Kidney (tissue), 14 donors: ENCODE data around the gene SLC16A6. TPM values are rescaled to one million over a fixed set of nuclear protein-coding genes. Genes with fewer than 3 reads are reported as not detected.
"Not testable (repeated sequence)": the region's sequence is repeated elsewhere in the genome, so short reads cannot be mapped to it uniquely, and the experiment has no call there.

Experiments
- DNase-seq, 5 donors: peaks; one replicate each; pipeline ENCODE4 v3.0.0-alpha.2; 2013 to 2020
- FAIRE-seq: peaks from 2 replicates; lab custom pipeline; 2012; peaks lifted over from hg19 to GRCh38; lab: Jason Lieb, UNC
- H3K27ac ChIP-seq, 2 donors: one replicate each; pipeline ENCODE4 v1.7.0; 2013; ENCODE audit warnings: low read depth in 2 of 2, low read length in 2 of 2, inconsistent platforms in 1 of 2
- H3K27me3 ChIP-seq: one replicate; pipeline ENCODE4 v1.7.1; 2013; ENCODE audit warnings: low read length, inconsistent platforms; ENCODE audit not compliant: control insufficient read depth, insufficient read depth
- H3K36me3 ChIP-seq, 3 donors: one replicate each; pipeline versions ENCODE4 v1.7.0 to v1.7.1; 2013; ENCODE audit warnings: low read length in 3 of 3, control low read depth in 1 of 3, inconsistent platforms in 1 of 3; ENCODE audit not compliant: insufficient read depth in 3 of 3, control insufficient read depth in 2 of 3
- H3K4me1 ChIP-seq, 3 donors: one replicate each; pipeline versions ENCODE4 v1.7.0 to v1.7.1; 2013; ENCODE audit warnings: low read length in 3 of 3, inconsistent platforms in 1 of 3, low read depth in 1 of 3; ENCODE audit not compliant: control insufficient read depth in 2 of 3, insufficient read depth in 2 of 3
- H3K4me3 ChIP-seq, 3 donors: one replicate each; pipeline versions ENCODE4 v1.7.0 to v1.8.1; 2013; ENCODE audit warnings: low read length in 3 of 3, control low read depth in 1 of 3, inconsistent platforms in 1 of 3
- H3K9ac ChIP-seq, 3 donors: one replicate each; pipeline versions ENCODE4 v1.7.0 to v1.7.1; 2013; ENCODE audit warnings: low read length in 3 of 3, control low read depth in 1 of 3, inconsistent platforms in 1 of 3
- H3K9me3 ChIP-seq, 3 donors: one replicate each; pipeline versions ENCODE4 v1.7.0 to v1.7.1; 2013; ENCODE audit warnings: low read length in 3 of 3, control low read depth in 1 of 3, inconsistent platforms in 1 of 3; ENCODE audit not compliant: control insufficient read depth in 2 of 3, insufficient read depth in 1 of 3
- CTCF ChIP-seq: IDR thresholded peaks from 3 replicates; pipeline ENCODE4 v1.5.1; 2012; ENCODE audit warnings: mild to moderate bottlenecking, moderate library complexity, borderline replicate concordance; ENCODE audit not compliant: insufficient read depth; ENCODE audit errors: extremely low read depth
- intact Hi-C: fragments of 100-400 bp; cut with DNase I; formaldehyde crosslinking; loops from one replicate; pipeline ENCODE4 v1.11.1; 2022
- polyA plus RNA-seq: library from polyadenylated mRNA; stranded (reverse); fragments of 350-450 nt; fragmentation: Illumina TruSeq; extraction: RNeasy Lipid Tissue Mini Kit (QIAGEN cat#74804); gene quantifications from one replicate; pipeline ENCODE4 v1.2.3, GENCODE V29; 2014; ENCODE audit warnings: low read depth, low replicate concordance; ENCODE audit not compliant: insufficient read depth
- total RNA-seq: library from RNA; stranded (reverse); fragmentation: NEBNext Ultra II Directional; extraction: Animal tissue kit (Norgen Biotek cat#: 25700); gene quantifications from one replicate; pipeline ENCODE4 v1.2.1, GENCODE V29; 2021
- donor health status: control.
- donor health status: control.
- donor health status: control.
- donor health status: control.
- donor health status: control.
- donor health status: DM: yes; HTN: yes; CAD: no.
- donor health status: Normal renal cell carcinoma (clear cell type).

Gene SLC16A6
- total and polyA plus RNA-seq, 2 donors from 2014 or later = 0.82 to 3.6 TPM

GRCh38 chr17:68288804-68289203 lies 2.1 kb downstream of the SLC16A6 start:
- Histone ChIP-seq H3K27ac (no peak overlapping the region), H3K36me3 (no peaks in the 10 kb centered on the region), H3K27me3 (peaks cover 10% of the 10 kb centered on the region), H3K9me3 (no peaks in the 10 kb centered on the region), H3K4me3 (no peak overlapping the region), H3K9ac (no peak overlapping the region), H3K4me1 (peaks cover 0 to 6% (median 0%) of the 10 kb centered on the region in 3 donors)
- FAIRE-seq = no peak
- no peak for TF ChIP-seq CTCF
- intact Hi-C loops = no loop called here
- peak in 1 of 5 donors; percentile 6 for DNase-seq

DNA sequence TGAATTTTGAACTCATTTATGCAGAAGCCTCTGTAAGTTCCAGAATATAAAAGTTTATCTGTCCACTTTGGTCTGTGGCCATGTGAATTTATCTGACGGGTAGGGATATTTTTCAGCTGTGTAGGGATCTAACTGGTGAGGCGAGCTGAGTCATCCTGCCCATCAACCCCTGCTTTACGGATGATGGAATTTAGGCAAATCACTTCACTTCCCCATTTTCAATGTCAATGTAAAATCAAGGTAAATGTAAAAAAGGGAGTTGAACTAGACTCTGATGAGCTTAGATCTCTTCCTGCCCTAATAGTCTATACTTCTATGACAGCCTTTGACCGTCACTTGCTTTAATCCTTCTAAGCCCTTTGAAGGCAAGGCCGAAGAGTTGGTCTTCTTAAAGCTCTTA lies 2.6 kb downstream of the SLC16A6 start:
- intact Hi-C loops = no loop called here
- Histone ChIP-seq H3K9ac (no peak overlapping the region), H3K9me3 (no peaks in the 10 kb centered on the region), H3K4me3 (no peak overlapping the region), H3K27ac (no peak overlapping the region), H3K36me3 (no peaks in the 10 kb centered on the region), H3K4me1 (peaks cover 0 to 6% (median 0%) of the 10 kb centered on the region in 3 donors), H3K27me3 (peaks cover 10% of the 10 kb centered on the region)
- no peak for TF ChIP-seq CTCF
- FAIRE-seq = no peak
- DNase-seq = no peak

DNA sequence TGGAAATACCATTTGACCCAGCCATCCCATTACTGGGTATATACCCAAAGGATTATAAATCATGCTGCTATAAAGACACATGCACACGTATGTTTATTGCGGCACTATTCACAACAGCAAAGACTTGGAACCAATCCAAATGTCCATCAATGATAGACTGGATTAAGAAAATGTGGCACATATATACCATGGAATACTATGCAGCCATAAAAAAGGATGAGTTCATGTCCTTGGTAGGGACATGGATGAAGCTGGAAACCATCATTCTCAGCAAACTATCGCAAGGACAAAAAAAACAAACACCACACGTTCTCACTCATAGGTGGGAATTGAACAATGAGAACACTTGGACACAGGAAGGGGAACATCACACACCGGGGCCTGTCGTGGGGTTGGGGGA lies 9.0 kb downstream of the SLC16A6 start:
- H3K27ac ChIP-seq, H3K9me3 ChIP-seq, FAIRE-seq, H3K9ac ChIP-seq, DNase-seq, H3K36me3 ChIP-seq, H3K27me3 ChIP-seq, H3K4me1 ChIP-seq, intact Hi-C loops, H3K4me3 ChIP-seq: not testable (repeated sequence)

DNA sequence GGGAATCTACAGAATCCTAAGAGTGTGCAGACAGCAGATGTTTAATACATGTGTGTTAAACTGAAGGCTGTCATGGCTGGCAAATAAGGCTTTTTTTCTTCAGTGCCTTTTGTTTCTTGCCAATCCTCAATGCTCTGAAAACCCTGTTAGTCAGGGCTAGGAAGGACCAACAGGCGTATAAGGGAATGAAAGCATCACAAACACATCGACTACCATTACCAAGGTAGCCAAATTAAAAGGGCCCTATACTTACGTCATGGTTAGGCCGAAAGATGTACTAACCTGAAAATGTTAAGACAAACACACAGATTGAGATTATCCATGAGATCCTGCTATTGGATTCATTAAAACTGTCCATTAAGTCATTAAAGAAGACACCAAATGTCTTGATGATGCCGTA lies 13.1 kb downstream of the SLC16A6 start:
- H3K9ac ChIP-seq = no peak overlapping the region
- H3K9me3 ChIP-seq = no peaks in the 10 kb centered on the region
- intact Hi-C loops = no loop called here
- FAIRE-seq (no peak), DNase-seq (no peak)
- H3K4me3 ChIP-seq = no peak overlapping the region
- H3K27ac ChIP-seq = no peak overlapping the region
- no peak for TF ChIP-seq CTCF
- H3K27me3 ChIP-seq = no peaks in the 10 kb centered on the region
- no peaks in the 10 kb centered on the region for H3K36me3 ChIP-seq
- no peaks in the 10 kb centered on the region for H3K4me1 ChIP-seq

DNA sequence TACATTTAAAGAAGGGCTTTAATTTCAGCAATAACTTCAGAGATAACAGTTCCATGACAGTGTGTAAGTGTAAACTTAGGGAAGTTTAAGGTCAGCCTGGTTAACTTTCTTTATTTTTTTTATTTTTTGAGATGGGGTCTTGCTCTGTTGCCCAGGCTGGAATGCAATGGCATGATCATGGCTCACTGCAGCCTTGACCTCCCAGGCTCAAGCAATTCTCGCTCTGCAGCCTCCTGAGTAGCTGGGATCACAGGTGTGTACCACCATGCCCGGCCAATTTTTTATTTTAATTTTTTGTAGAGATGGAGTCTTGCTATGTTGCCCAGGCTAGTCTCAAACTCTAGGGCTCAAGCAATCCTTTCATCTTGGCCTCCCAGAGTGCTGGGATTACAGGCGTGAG lies 14.6 kb downstream of the SLC16A6 start:
- H3K27me3 ChIP-seq, H3K4me1 ChIP-seq, H3K36me3 ChIP-seq, H3K9me3 ChIP-seq, intact Hi-C loops, DNase-seq, H3K27ac ChIP-seq, H3K9ac ChIP-seq, FAIRE-seq, H3K4me3 ChIP-seq: not testable (repeated sequence)
